Activated naive CD8-positive, alpha-beta T cell treated with anti-CD3 and anti-CD28 coated beads, Interleukin-2, amount 50 U/mL, for 16 hours (primary cell): Measurements from ENCODE around the gene TMEM178A.

Experiments used
- DNase-seq: peaks from one replicate; pipeline ENCODE4 v3.0.0-alpha.2; 2020; ENCODE audit warnings: low read depth, low spot score

TMEM178A gene

DNA sequence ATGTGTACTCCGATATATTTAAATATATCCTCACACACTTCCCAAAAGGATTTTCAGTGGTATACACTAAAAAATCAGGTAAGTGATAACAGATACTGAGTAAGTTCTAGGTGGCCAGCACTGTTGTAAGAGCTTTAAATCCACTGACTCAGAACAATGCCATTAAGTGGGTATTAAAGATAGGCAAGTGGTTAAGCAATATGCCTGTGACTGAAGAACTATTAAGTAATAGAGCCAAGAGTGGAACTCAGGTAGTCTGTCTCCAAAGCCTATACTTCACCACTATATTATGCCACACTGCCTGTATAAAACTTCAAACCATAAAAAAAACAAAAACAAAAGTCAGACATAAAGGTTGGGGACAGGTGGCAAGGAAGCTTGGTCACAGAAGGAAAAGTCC is 76.2 kb downstream of the TMEM178A start:
- no peak for DNase-seq

- DNase-seq, result no peak
Measured at GRCh38 chr2:39743269-39743776, 77.6 kb downstream of the TMEM178A start.

GRCh38 chr2:39755466-39755865 is 89.7 kb downstream of the TMEM178A start:
- no peak for DNase-seq

DNA sequence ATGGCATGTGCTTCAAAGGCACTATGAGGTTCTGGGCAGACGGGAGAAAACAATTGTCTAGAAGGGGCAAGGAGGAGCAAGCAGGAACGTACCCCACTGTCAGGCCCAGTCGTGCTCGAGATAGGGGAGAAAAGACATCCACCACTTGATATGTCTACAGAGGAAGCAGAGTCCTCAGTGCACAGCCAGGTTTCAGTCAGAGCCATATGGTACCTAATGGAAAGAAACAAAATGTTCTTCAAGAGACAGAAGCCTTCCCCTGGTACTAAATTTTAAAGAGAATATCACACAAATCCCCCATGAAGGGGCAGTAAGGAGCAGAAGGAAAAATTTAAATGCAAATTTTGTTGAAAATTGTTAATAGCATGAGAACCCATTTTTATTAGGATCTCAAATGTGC is 91.4 kb downstream of the TMEM178A start:
- no peak for DNase-seq

DNA sequence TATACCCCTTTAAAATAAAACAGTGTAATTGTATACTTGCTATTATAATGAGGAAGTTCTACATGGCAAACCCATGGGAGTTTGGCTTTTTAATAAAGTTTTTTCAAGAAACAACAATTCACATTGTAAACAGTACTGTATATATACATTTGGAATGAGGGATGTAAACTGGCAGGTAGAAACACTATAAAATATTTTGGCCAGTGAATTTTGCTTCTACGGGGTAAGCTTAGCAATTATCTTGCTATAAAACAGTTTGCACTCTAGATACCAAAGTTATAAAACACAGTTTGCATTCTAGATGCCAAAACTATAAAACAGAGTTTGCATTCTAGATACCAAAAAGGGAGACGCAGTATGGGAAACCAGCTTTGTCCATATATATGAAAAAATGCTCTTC is 96.7 kb downstream of the TMEM178A start:
- no peak for DNase-seq
